Breast epithelium (tissue), 4 donors: Measurements from ENCODE around the gene LUC7L. TPM values are rescaled to one million over a fixed set of nuclear protein-coding genes. Genes with fewer than 3 reads are reported as not detected.
"Not testable (repeated sequence)": the region's sequence is repeated elsewhere in the genome, so short reads cannot be mapped to it uniquely, and the experiment has no call there.

Experiments
- DNase-seq, 2 donors: peaks; one replicate each; pipeline ENCODE4 v3.0.0-alpha.2; 2019; ENCODE audit warnings: low spot score in 2 of 2
- H3K27ac ChIP-seq, 2 donors: fragments of 200-600 bp; sonication (generic) in 1 of 2; one replicate each; pipeline ENCODE4 v1.5.1; 2016 to 2019; ENCODE audit warnings: mild to moderate bottlenecking in 1 of 2
- H3K27me3 ChIP-seq, 2 donors: fragments of 200-600 bp; sonication (generic) in 1 of 2; one replicate each; pipeline versions ENCODE4 v1.5.1 to v1.6.0; 2017 to 2019; ENCODE audit warnings: control low read depth in 1 of 2, mild to moderate bottlenecking in 1 of 2
- H3K36me3 ChIP-seq: fragments of 200-600 bp; one replicate; pipeline ENCODE4 v1.5.1; 2019
- H3K4me1 ChIP-seq, 2 donors: fragments of 200-600 bp; sonication (generic); one replicate each; pipeline ENCODE4 v1.5.1; 2016 to 2019; ENCODE audit warnings: control low read depth in 1 of 2
- H3K4me3 ChIP-seq, 3 donors: fragments of 200-600 bp; sonication (generic); 1 replicate in 2 of 3; 2 replicates in 1 of 3; pipeline ENCODE4 v1.5.1; 2016 to 2019; ENCODE audit warnings: mild to moderate bottlenecking in 3 of 3, moderate library complexity in 2 of 3
- H3K9me3 ChIP-seq, 2 donors: fragments of 200-600 bp; sonication (generic) in 1 of 2; one replicate each; pipeline ENCODE4 v1.5.1; 2016 to 2019; ENCODE audit warnings: control low read depth in 1 of 2
- CTCF ChIP-seq, 3 donors: fragments of 450-650 bp; IDR thresholded peaks; one replicate each; pipeline ENCODE4 v1.5.1; 2016 to 2017; ENCODE audit warnings: antibody characterized with exemption in 3 of 3, mild to moderate bottlenecking in 3 of 3, moderate library complexity in 3 of 3
- POLR2A ChIP-seq: fragments of 450-650 bp; IDR thresholded peaks from one replicate; pipeline ENCODE4 v1.6.1; 2016; ENCODE audit warnings: antibody characterized with exemption, mild to moderate bottlenecking, moderate library complexity
- POLR2AphosphoS5 ChIP-seq, 3 donors: sonication (generic); formaldehyde crosslinking; IDR thresholded peaks; one replicate each; pipeline ENCODE4 v1.6.1; 2017; ENCODE audit warnings: antibody characterized with exemption in 3 of 3
- intact Hi-C: fragments of 100-400 bp; cut with DNase I; formaldehyde crosslinking; loops from one replicate; pipeline ENCODE4 v1.15.1; 2023; ENCODE audit warnings: low total_unique reads
- total RNA-seq, 3 donors: library from RNA; depleted of rRNA; stranded (reverse); fragments of >200 nt; gene quantifications; one replicate each; pipeline ENCODE4 v1.1.0, GENCODE V29; 2016

LUC7L gene
- total RNA-seq, 3 donors from 2014 or later: 60.6 to 135 (median 107) TPM

- H3K36me3 ChIP-seq: no peaks in the 10 kb centered on the region
- peak within 1 kb of the TSS in 2 of 3 donors; percentile 39 to 64 for H3K4me3 ChIP-seq
- intact Hi-C loops: no loop called here
- no peaks in the 10 kb centered on the region for H3K9me3 ChIP-seq
- no peak within 1 kb of the TSS for H3K27ac ChIP-seq
- DNase-seq: no peak
- peaks cover 22 to 57% of the 10 kb centered on the region in 2 donors for H3K27me3 ChIP-seq
- TF ChIP-seq POLR2A (no peak), CTCF (IDR thresholded peaks at IDR 0.05) (no peak), POLR2AphosphoS5 (IDR thresholded peaks at IDR 0.05) (no peak)
- H3K4me1 ChIP-seq: peaks cover 6 to 8% of the 10 kb centered on the region in 2 donors
Measured at GRCh38 chr16:165539-166374, 63.5 kb downstream of the LUC7L start, which contains the start of gene HBM. TSS of gene HBM (plus strand) at chr16:165978. CDS start at chr16:165998, 20 bp downstream.

DNA sequence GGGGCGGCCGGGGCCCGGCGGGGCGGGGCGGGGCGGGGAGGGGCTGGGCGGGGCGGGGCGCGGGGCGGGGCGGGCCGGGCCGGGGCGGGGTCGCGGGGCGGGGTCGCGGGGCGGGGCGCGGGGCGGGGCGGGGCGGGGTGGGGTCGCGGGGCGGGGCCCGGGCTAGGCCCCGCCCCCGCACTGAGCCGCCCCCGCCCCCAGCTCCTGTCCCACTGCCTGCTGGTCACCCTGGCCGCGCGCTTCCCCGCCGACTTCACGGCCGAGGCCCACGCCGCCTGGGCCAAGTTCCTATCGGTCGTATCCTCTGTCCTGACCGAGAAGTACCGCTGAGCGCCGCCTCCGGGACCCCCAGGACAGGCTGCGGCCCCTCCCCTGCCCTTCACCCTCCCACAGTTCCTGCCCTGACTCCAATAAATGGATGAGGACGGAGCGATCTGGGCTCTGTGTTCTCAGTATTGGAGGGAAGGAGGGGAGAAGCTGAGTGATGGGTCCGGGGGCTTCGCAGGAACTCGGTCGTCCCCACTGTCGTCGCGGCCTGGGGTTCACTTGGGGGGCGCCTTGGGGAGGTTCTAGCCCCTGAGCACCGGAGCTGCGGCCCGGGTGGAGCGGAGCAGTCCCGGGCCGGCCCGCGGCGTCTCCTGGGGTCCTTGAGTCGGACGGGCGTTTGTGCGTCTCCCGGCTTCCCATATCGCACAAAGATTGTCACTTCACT lies 64.3 kb downstream of the LUC7L start:
- Histone ChIP-seq H3K36me3 (no peaks in the 10 kb centered on the region), H3K4me1 (peaks cover 6 to 8% of the 10 kb centered on the region in 2 donors), H3K4me3 (peak overlapping the region in 2 of 3 donors; percentile 39 to 64), H3K27ac (no peak overlapping the region), H3K9me3 (no peaks in the 10 kb centered on the region), H3K27me3 (peaks cover 22 to 50% of the 10 kb centered on the region in 2 donors)
- intact Hi-C loops: no loop called here
- DNase-seq: no peak
- no peak for TF ChIP-seq POLR2AphosphoS5 (IDR thresholded peaks at IDR 0.05)
- no peak for TF ChIP-seq POLR2A
- no peak for TF ChIP-seq CTCF (IDR thresholded peaks at IDR 0.05)

DNA sequence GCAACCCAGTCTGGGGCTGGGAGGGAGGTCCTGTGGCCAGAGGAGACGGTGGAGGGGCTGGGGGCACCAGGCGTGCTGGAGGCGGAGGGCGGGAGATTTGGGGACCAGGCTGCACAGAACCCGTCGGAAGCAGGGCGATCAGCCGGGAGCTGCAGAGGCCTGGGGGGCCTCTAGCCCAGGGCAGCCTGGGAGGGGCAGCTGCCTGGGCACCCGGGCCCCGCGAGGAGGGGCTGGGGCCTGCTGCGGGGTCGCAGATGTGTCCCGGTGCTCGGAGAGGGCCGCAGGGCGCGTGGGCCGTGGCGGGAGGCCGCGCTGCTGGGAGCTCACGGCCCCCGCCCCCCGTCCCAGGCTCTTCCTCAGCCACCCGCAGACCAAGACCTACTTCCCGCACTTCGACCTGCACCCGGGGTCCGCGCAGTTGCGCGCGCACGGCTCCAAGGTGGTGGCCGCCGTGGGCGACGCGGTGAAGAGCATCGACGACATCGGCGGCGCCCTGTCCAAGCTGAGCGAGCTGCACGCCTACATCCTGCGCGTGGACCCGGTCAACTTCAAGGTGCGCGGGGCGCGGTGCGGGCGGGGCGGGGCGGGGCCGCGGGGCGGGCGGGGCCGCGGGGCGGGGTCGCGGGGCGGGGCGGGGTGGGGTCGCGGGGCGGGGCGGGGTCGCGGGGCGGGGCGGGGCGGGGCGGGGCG lies 65.0 kb downstream of the LUC7L start:
- intact Hi-C loops, H3K9me3 ChIP-seq, H3K4me1 ChIP-seq, H3K4me3 ChIP-seq, H3K27ac ChIP-seq, DNase-seq, H3K36me3 ChIP-seq: not testable (repeated sequence)
- peaks cover 22 to 49% of the 10 kb centered on the region in 2 donors for H3K27me3 ChIP-seq

DNA sequence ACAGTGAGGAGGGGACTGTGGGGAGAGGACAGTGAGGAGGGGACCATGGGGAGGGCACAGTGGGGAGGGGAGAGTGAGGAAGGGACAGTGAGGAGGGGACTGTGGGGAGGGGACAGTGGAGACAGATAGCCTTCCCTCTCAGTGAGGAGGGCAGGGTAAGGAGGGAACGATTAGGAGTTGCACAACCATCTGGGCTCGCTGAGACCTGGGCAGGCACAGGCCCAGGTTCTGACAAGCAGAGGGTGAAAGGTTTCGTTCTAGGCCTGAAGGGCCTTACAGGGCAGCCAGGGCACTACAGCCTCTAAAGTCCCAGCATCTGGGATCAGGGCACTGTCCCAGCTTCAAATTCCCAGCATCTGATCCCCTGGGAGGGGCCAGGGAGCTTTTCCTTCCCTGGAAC lies 65.6 kb downstream of the LUC7L start:
- H3K27me3 ChIP-seq: peaks cover 22 to 43% of the 10 kb centered on the region in 2 donors
- H3K27ac ChIP-seq, H3K9me3 ChIP-seq, DNase-seq, H3K4me1 ChIP-seq, H3K4me3 ChIP-seq, intact Hi-C loops, H3K36me3 ChIP-seq: not testable (repeated sequence)

GRCh38 chr16:163139-163538 lies 66.1 kb downstream of the LUC7L start:
- DNase-seq, H3K36me3 ChIP-seq, H3K27ac ChIP-seq, H3K9me3 ChIP-seq, H3K4me1 ChIP-seq, intact Hi-C loops, H3K4me3 ChIP-seq: not testable (repeated sequence)
- peaks cover 20 to 37% of the 10 kb centered on the region in 2 donors for H3K27me3 ChIP-seq

- Histone ChIP-seq H3K27me3 (peaks cover 15 to 30% of the 10 kb centered on the region in 2 donors), H3K4me3 (no peak overlapping the region), H3K4me1 (peaks cover 6 to 8% of the 10 kb centered on the region in 2 donors), H3K36me3 (no peaks in the 10 kb centered on the region), H3K9me3 (no peaks in the 10 kb centered on the region), H3K27ac (no peak overlapping the region)
- no peak for TF ChIP-seq CTCF (IDR thresholded peaks at IDR 0.05)
- TF ChIP-seq POLR2AphosphoS5 (IDR thresholded peaks at IDR 0.05): no peak
- TF ChIP-seq POLR2A: no peak
- no peak for DNase-seq
- intact Hi-C loops: no loop called here
Measured at GRCh38 chr16:162271-162991, 66.8 kb downstream of the LUC7L start.
